Breast epithelium (tissue), 4 donors: ENCODE data around the gene CCDC85B. TPM values are rescaled to one million over a fixed set of nuclear protein-coding genes. Genes with fewer than 3 reads are reported as not detected.

ENCODE experiments used
- DNase-seq, 2 donors: peaks; one replicate each; pipeline ENCODE4 v3.0.0-alpha.2; 2019; ENCODE audit warnings: low spot score in 2 of 2
- H3K27ac ChIP-seq, 2 donors: fragments of 200-600 bp; sonication (generic) in 1 of 2; one replicate each; pipeline ENCODE4 v1.5.1; 2016 to 2019; ENCODE audit warnings: mild to moderate bottlenecking in 1 of 2
- H3K27me3 ChIP-seq, 2 donors: fragments of 200-600 bp; sonication (generic) in 1 of 2; one replicate each; pipeline versions ENCODE4 v1.5.1 to v1.6.0; 2017 to 2019; ENCODE audit warnings: control low read depth in 1 of 2, mild to moderate bottlenecking in 1 of 2
- H3K36me3 ChIP-seq: fragments of 200-600 bp; one replicate; pipeline ENCODE4 v1.5.1; 2019
- H3K4me1 ChIP-seq, 2 donors: fragments of 200-600 bp; sonication (generic); one replicate each; pipeline ENCODE4 v1.5.1; 2016 to 2019; ENCODE audit warnings: control low read depth in 1 of 2
- H3K4me3 ChIP-seq, 3 donors: fragments of 200-600 bp; sonication (generic); 1 replicate in 2 of 3; 2 replicates in 1 of 3; pipeline ENCODE4 v1.5.1; 2016 to 2019; ENCODE audit warnings: mild to moderate bottlenecking in 3 of 3, moderate library complexity in 2 of 3
- H3K9me3 ChIP-seq, 2 donors: fragments of 200-600 bp; sonication (generic) in 1 of 2; one replicate each; pipeline ENCODE4 v1.5.1; 2016 to 2019; ENCODE audit warnings: control low read depth in 1 of 2
- CTCF ChIP-seq, 3 donors: fragments of 450-650 bp; IDR thresholded peaks; one replicate each; pipeline ENCODE4 v1.5.1; 2016 to 2017; ENCODE audit warnings: antibody characterized with exemption in 3 of 3, mild to moderate bottlenecking in 3 of 3, moderate library complexity in 3 of 3
- POLR2A ChIP-seq: fragments of 450-650 bp; IDR thresholded peaks from one replicate; pipeline ENCODE4 v1.6.1; 2016; ENCODE audit warnings: antibody characterized with exemption, mild to moderate bottlenecking, moderate library complexity
- POLR2AphosphoS5 ChIP-seq, 3 donors: sonication (generic); formaldehyde crosslinking; IDR thresholded peaks; one replicate each; pipeline ENCODE4 v1.6.1; 2017; ENCODE audit warnings: antibody characterized with exemption in 3 of 3
- intact Hi-C: fragments of 100-400 bp; cut with DNase I; formaldehyde crosslinking; loops from one replicate; pipeline ENCODE4 v1.15.1; 2023; ENCODE audit warnings: low total_unique reads
- total RNA-seq, 3 donors: library from RNA; depleted of rRNA; stranded (reverse); fragments of >200 nt; gene quantifications; one replicate each; pipeline ENCODE4 v1.1.0, GENCODE V29; 2016

CCDC85B gene
- total RNA-seq, 3 donors from 2014 or later, result 30.3 to 91.1 (median 41.9) TPM

DNA sequence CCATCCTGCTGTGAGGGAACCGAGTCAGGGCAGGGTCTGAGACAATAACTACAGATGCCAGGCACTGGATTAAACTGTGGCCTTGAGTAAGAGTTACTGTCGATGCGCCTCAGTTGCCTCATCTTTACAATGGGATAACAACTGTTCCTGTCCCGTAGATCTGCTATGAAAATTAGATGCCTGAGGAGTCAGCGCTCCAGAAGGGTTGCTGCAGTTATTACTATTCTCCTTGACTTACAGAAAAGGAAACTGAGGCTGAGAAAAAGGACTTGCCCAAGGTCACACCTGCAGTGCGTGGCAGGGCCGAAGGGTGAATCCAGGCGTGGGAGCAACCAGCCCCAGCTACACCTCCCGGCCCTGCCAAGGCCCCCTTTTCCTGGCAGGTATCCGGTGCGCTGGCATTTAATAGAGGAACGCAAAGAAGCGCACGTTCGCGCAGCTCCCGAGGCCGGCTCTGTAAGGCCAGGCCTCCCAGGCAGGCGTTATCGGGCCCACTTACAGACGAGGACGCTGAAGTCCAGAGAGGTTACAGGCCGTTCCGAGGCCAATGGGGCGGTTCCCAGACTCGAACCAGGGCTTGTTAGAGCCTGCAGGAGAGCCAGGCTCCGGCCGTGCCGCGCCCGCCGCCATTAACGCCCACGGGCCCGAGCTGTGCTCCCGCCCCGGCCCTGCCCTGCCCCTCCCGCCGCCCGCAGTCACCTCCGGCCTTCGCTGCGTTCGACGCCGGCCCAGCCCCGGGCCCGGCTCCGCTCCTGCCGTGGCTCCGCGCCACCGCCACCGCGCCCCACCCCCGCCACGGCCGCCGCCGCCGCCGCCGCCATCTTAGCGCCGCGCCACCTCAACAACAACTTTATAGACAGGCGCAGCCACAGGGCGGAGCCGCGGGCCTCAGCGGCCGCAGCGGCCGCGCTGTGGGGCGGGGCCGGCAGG is 28.0 kb downstream of the CCDC85B start, which contains the start of gene C11orf68:
C11orf68 (minus strand) TSS at position 852 of the 930 bp plus-strand sequence; CDS start at position 821, 31 bp downstream.
- H3K4me1 ChIP-seq, result peaks cover 9 to 29% of the 10 kb centered on the region in 2 donors
- intact Hi-C loops, result no loop called here

GRCh38 chr11:65919141-65919572 is 28.7 kb downstream of the CCDC85B start, which contains the start of gene DRAP1:
Gene DRAP1, plus strand, starts transcription at chr11:65919426. Its CDS starts 76 bp downstream, at chr11:65919502.
- Histone ChIP-seq H3K9me3 (no peaks in the 10 kb centered on the region), H3K27me3 (no peaks in the 10 kb centered on the region), H3K27ac (peak within 1 kb of the TSS; percentile 94 to 99), H3K36me3 (no peaks in the 10 kb centered on the region), H3K4me1 (peaks cover 9 to 29% of the 10 kb centered on the region in 2 donors), H3K4me3 (peak within 1 kb of the TSS; percentile 78 to 98 (median 95))
- intact Hi-C loops, result no loop called here
- TF ChIP-seq CTCF (IDR thresholded peaks at IDR 0.05) (no peak), POLR2A (no peak), POLR2AphosphoS5 (IDR thresholded peaks at IDR 0.05) (peak; percentile 46 to 74 (median 52))
- peak; percentile 98 to 99 for DNase-seq

More for the DNA sequence above, 28.0 kb downstream of the CCDC85B start, which contains the start of gene C11orf68:
- Histone ChIP-seq H3K4me3 (peak within 1 kb of the TSS; percentile 78 to 98 (median 95)), H3K36me3 (no peaks in the 10 kb centered on the region), H3K27ac (peak within 1 kb of the TSS; percentile 94 to 99), H3K9me3 (no peaks in the 10 kb centered on the region), H3K27me3 (no peaks in the 10 kb centered on the region)
- DNase-seq, result peak in 1 of 2 donors; percentile 44
- peak; percentile 7 to 55 (median 12) for TF ChIP-seq POLR2AphosphoS5 (IDR thresholded peaks at IDR 0.05)
- TF ChIP-seq POLR2A, result no peak

DNA sequence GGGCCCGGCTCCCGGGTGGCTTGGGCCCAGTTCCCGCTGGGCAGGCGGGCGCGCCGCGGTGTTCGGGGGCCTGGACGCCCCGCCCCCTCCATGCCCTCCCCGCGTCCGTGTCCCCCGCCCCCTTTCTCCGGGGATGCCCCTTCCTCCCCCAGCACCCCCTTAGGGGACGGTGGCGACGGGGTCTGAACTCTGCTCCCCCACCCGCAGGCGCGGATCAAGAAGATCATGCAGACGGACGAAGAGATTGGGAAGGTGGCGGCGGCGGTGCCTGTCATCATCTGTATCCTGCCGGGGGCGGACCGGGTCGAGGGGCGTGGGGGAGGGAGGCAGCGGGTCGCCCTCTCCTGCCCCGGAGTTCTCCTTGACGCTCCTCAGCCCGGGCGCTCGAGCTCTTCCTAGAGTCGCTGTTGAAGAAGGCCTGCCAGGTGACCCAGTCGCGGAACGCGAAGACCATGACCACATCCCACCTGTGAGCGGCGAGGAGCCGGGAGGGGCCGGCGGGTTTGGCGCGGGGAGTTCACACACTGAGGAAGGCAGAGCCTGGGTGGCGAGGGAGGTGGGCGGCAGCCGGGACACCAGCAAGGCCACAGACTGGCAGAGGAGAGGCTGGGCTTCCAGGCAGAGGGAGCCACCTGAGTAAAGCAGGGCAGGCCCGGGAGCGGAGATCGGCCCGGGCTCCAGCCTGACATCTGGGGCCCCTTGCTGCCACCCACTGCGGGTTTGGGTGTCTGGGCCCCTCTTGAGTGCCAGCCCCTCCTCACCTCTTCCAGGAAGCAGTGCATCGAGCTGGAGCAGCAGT is 29.3 kb downstream of the CCDC85B start:
- intact Hi-C loops, result loop anchor here (1.0 kb wide), 1 partner anchor 29 kb away; the partner anchor contains the start of gene CCDC85B
- no peaks in the 10 kb centered on the region for H3K36me3 ChIP-seq
- TF ChIP-seq POLR2AphosphoS5 (IDR thresholded peaks at IDR 0.05) (peak in 1 of 3 donors; percentile 19), POLR2A (no peak), CTCF (IDR thresholded peaks at IDR 0.05) (no peak)
- H3K27me3 ChIP-seq, result no peaks in the 10 kb centered on the region
- peaks cover 9 to 29% of the 10 kb centered on the region in 2 donors for H3K4me1 ChIP-seq
- peak overlapping the region; percentile 78 to 98 (median 95) for H3K4me3 ChIP-seq
- H3K9me3 ChIP-seq, result no peaks in the 10 kb centered on the region
- peak overlapping the region; percentile 94 to 99 for H3K27ac ChIP-seq
- DNase-seq, result peak in 1 of 2 donors; percentile 57

DNA sequence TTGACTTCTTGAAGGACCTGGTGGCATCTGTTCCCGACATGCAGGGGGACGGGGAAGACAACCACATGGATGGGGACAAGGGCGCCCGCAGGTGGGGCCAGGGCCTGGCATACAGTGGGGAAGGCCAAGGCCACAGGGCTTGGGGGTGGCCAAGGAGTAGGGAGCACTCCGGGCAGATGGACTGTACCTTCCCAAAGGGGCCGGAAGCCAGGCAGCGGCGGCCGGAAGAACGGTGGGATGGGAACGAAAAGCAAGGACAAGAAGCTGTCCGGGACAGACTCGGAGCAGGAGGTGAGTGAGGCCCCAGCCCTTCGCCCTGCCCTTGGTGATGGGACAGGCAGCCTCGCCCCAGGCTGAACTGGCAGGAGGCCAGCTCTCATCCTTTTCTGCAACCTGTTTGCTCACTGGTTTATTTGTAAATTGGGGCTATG is 29.9 kb downstream of the CCDC85B start:
- intact Hi-C loops, result loop anchor here (1.0 kb wide), 1 partner anchor 30 kb away; the partner anchor contains the start of gene CCDC85B
- TF ChIP-seq POLR2AphosphoS5 (IDR thresholded peaks at IDR 0.05) (no peak), POLR2A (no peak), CTCF (IDR thresholded peaks at IDR 0.05) (no peak)
- H3K27me3 ChIP-seq, result no peaks in the 10 kb centered on the region
- no peaks in the 10 kb centered on the region for H3K9me3 ChIP-seq
- no peaks in the 10 kb centered on the region for H3K36me3 ChIP-seq
- DNase-seq, result no peak
- H3K4me3 ChIP-seq, result peak overlapping the region; percentile 78 to 98 (median 95)
- H3K4me1 ChIP-seq, result peaks cover 9 to 29% of the 10 kb centered on the region in 2 donors
- peak overlapping the region; percentile 94 to 99 for H3K27ac ChIP-seq

- H3K4me3 ChIP-seq, result peak overlapping the region in 2 of 3 donors; percentile 95 to 98
- peak overlapping the region in 1 of 2 donors; percentile 99 for H3K27ac ChIP-seq
- peaks cover 7 to 26% of the 10 kb centered on the region in 2 donors for H3K4me1 ChIP-seq
- H3K27me3 ChIP-seq, result no peaks in the 10 kb centered on the region
- H3K9me3 ChIP-seq, result no peaks in the 10 kb centered on the region
- TF ChIP-seq CTCF (IDR thresholded peaks at IDR 0.05) (no peak), POLR2A (no peak), POLR2AphosphoS5 (IDR thresholded peaks at IDR 0.05) (no peak)
- H3K36me3 ChIP-seq, result no peaks in the 10 kb centered on the region
- intact Hi-C loops, result no loop called here
- DNase-seq, result no peak
These were observed 30.6 kb downstream of the CCDC85B start for GRCh38 chr11:65921033-65921555.
